Natural killer cell (primary cell): ENCODE measurements around the gene RBM19. TPM values are rescaled to one million over a fixed set of nuclear protein-coding genes. Genes with fewer than 3 reads are reported as not detected.

Experiments
- ATAC-seq, 3 donors: fragments of 150-1000 bp in 2 of 3; fragments of 200-7000 bp in 1 of 3; cut with Tn5 transposase; 1 replicate in 1 of 3; 2 replicates in 2 of 3; pipeline ENCODE4 v1.10.0; 2021; ENCODE audit warnings: mild to moderate bottlenecking in 2 of 3, moderate library complexity in 2 of 3
- DNase-seq, 2 donors: peaks; one replicate each; pipeline versions ENCODE4 v3.0.0 to v3.0.0-alpha.2; 2013 to 2021; ENCODE audit warnings: mixed read lengths in 1 of 2
- H3K27ac ChIP-seq: one replicate; pipeline ENCODE4 v1.5.1; 2013; ENCODE audit warnings: mild to moderate bottlenecking, low read length
- H3K27me3 ChIP-seq: one replicate; pipeline ENCODE4 v1.6.1; 2013; ENCODE audit warnings: low read length; ENCODE audit not compliant: control insufficient read depth, insufficient read depth
- H3K36me3 ChIP-seq: one replicate; pipeline ENCODE4 v1.6.1; 2013; ENCODE audit warnings: low read length; ENCODE audit not compliant: control insufficient read depth, insufficient read depth
- H3K4me1 ChIP-seq: one replicate; pipeline ENCODE4 v1.6.1; 2013; ENCODE audit warnings: low read length; ENCODE audit not compliant: control insufficient read depth, insufficient read depth
- H3K4me3 ChIP-seq: one replicate; pipeline ENCODE4 v1.5.1; 2013; ENCODE audit warnings: low read length
- H3K9me3 ChIP-seq: one replicate; pipeline ENCODE4 v1.6.1; 2013; ENCODE audit warnings: low read length; ENCODE audit not compliant: control insufficient read depth, insufficient read depth
- H3K27ac Mint-ChIP-seq, 2 donors: one replicate each; pipeline ENCODE4 v1.8.0; 2022; ENCODE audit warnings: mild to moderate bottlenecking in 2 of 2, mixed read lengths in 2 of 2, moderate library complexity in 1 of 2
- H3K27me3 Mint-ChIP-seq, 2 donors: one replicate each; pipeline ENCODE4 v1.8.0; 2022; ENCODE audit warnings: low read depth in 2 of 2, mixed read lengths in 2 of 2
- H3K36me3 Mint-ChIP-seq: one replicate; pipeline ENCODE4 v1.8.0; 2022; ENCODE audit warnings: mixed read lengths
- H3K4me1 Mint-ChIP-seq, 2 donors: one replicate each; pipeline ENCODE4 v1.8.0; 2022; ENCODE audit warnings: mixed read lengths in 2 of 2
- H3K4me3 Mint-ChIP-seq: one replicate; pipeline ENCODE4 v1.8.0; 2022; ENCODE audit warnings: mild to moderate bottlenecking, moderate library complexity, mixed read lengths
- H3K9me3 Mint-ChIP-seq, 2 donors: one replicate each; pipeline ENCODE4 v1.8.0; 2022; ENCODE audit warnings: mixed read lengths in 2 of 2
- CTCF ChIP-seq: fragments of 200-600 bp; IDR thresholded peaks from one replicate; pipeline ENCODE4 v1.8.0; 2022; ENCODE audit warnings: antibody characterized with exemption
- WGBS: methylation state at CpG from one replicate; pipeline ENCODE4 v1.1.7; 2013; ENCODE audit warnings: missing lambda C conversion rate; ENCODE audit not compliant: insufficient coverage; 5-methylcytosine and 5-hydroxymethylcytosine counted together
- intact Hi-C: fragments of 100-400 bp; cut with micrococcal nuclease; formaldehyde crosslinking; loops from one replicate; pipeline ENCODE4 v1.14.2; 2022
- total RNA-seq, 4 donors: library from RNA; stranded (reverse); fragments of 120-200 nt in 1 of 4; gene quantifications; one replicate each; pipeline versions ENCODE4 v1.2.3 to v1.2.4, GENCODE V29; 2013 to 2022

Gene RBM19
- total RNA-seq, 3 donors from 2014 or later (not counting 1 experiment from before 2014, with no cell fraction given) = 49.9 to 70.6 (median 60.9) TPM

- H3K9me3 Mint-ChIP-seq = no peaks in the 10 kb centered on the region
- Histone ChIP-seq H3K4me1 (no peaks in the 10 kb centered on the region), H3K9me3 (no peaks in the 10 kb centered on the region), H3K4me3 (no peak overlapping the region), H3K36me3 (peaks cover 13% of the 10 kb centered on the region), H3K27ac (no peak overlapping the region), H3K27me3 (no peaks in the 10 kb centered on the region)
- WGBS = 95% methylated on average over 15 of the region's 15 CpGs
- TF ChIP-seq CTCF = no peak
- intact Hi-C loops = no loop called here
- no peaks in the 10 kb centered on the region for H3K36me3 Mint-ChIP-seq
- DNase-seq (no peak), ATAC-seq (no peak)
- no peak overlapping the region for H3K27ac Mint-ChIP-seq
- no peaks in the 10 kb centered on the region for H3K27me3 Mint-ChIP-seq
- H3K4me1 Mint-ChIP-seq = no peaks in the 10 kb centered on the region
- H3K4me3 Mint-ChIP-seq = no peak overlapping the region
These were observed 125.6 kb downstream of the RBM19 start for GRCh38 chr12:113840401-113841042.

DNA sequence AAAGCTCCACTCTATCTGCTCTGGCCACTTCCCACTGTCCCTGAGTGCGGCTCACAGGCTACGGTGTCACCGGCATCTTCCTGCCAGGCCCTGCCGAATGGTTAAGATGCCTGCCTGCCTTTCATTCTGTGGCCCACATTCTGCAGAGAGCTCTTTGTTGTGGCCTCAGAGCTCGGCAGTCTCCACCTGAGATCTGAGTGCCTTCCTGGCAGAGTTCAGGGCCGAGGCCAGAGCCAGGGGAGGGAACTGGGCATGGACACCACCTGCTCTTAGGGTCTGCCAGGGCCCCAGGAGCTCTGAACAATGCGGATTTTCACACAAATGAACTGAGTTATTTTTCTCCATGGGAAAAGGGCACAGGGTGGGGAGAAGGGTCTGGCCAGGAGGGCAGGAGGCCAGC is 127.2 kb downstream of the RBM19 start:
- no peak for TF ChIP-seq CTCF

DNA sequence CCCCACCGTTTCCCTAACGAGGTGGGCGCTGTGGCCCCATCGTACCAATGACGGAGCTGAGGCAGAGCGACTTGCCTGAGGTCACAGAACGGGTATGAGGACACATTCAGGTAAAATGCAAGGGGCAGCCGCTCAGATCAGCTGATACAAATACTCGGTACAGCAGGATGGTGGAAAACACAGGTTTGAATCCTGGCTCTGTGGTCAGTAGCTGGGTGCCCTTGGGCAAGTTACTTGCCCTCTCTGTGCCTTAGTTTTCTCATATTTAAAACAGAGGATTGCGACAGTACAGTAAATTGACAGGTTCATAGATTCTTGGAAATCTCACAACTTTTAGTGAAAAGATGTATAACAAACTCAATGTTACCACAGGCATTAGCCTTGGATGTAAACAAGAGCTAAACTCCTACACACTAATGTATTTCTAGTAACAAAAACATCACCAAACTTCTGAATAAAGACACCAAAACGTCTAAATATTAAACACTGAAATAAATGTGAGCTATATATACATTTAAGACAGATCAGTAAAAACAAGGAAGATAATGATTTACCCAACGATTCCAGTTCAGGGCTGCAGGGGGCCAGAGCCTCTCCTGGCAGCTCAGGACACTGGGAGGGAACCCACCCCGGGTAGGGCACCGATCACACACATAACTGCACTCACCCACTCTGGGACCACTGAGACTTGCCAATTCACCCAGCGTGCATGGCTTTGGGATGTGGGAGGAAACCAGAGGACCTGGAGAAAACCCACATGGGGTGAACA is 128.4 kb downstream of the RBM19 start:
- no peak for DNase-seq
- peaks cover 3% of the 10 kb centered on the region for H3K36me3 ChIP-seq
- Mint-ChIP-seq H3K27me3 (no peaks in the 10 kb centered on the region), H3K27ac (no peak overlapping the region), H3K4me1 (peaks cover 0 to 4% of the 10 kb centered on the region in 2 donors), H3K4me3 (no peak overlapping the region), H3K36me3 (no peaks in the 10 kb centered on the region), H3K9me3 (no peaks in the 10 kb centered on the region)
- H3K9me3 ChIP-seq = no peaks in the 10 kb centered on the region
- no peak overlapping the region for H3K27ac ChIP-seq
- ATAC-seq = no peak
- H3K4me1 ChIP-seq = no peaks in the 10 kb centered on the region
- H3K4me3 ChIP-seq = no peak overlapping the region
- intact Hi-C loops = no loop called here
- WGBS = 91% methylated on average over 13 of the region's 15 CpGs
- TF ChIP-seq CTCF = no peak
- H3K27me3 ChIP-seq = no peaks in the 10 kb centered on the region

More for the DNA sequence above, 127.2 kb downstream of the RBM19 start:
- no peaks in the 10 kb centered on the region for H3K27me3 Mint-ChIP-seq
- Histone ChIP-seq H3K9me3 (no peaks in the 10 kb centered on the region), H3K27me3 (no peaks in the 10 kb centered on the region), H3K4me1 (no peaks in the 10 kb centered on the region), H3K36me3 (peaks cover 7% of the 10 kb centered on the region), H3K27ac (no peak overlapping the region), H3K4me3 (no peak overlapping the region)
- no peaks in the 10 kb centered on the region for H3K9me3 Mint-ChIP-seq
- H3K27ac Mint-ChIP-seq = no peak overlapping the region
- DNase-seq (no peak), ATAC-seq (no peak)
- no peak overlapping the region for H3K4me3 Mint-ChIP-seq
- peaks cover 0 to 4% of the 10 kb centered on the region in 2 donors for H3K4me1 Mint-ChIP-seq
- H3K36me3 Mint-ChIP-seq = no peaks in the 10 kb centered on the region
- intact Hi-C loops = no loop called here
- 76% methylated on average over 7 of the region's 7 CpGs for WGBS
